Ramos (cell line): ENCODE data around the gene SYNE1.

Experiments used
- in situ Hi-C: fragments of 300-500 bp; cut with MboI; formaldehyde crosslinking; loops from one replicate; pipeline ENCODE4 v1.14.3; 2022; ENCODE audit warnings: low sequenced_read_pairs; ENCODE audit not compliant: unreplicated experiment

Gene SYNE1

DNA sequence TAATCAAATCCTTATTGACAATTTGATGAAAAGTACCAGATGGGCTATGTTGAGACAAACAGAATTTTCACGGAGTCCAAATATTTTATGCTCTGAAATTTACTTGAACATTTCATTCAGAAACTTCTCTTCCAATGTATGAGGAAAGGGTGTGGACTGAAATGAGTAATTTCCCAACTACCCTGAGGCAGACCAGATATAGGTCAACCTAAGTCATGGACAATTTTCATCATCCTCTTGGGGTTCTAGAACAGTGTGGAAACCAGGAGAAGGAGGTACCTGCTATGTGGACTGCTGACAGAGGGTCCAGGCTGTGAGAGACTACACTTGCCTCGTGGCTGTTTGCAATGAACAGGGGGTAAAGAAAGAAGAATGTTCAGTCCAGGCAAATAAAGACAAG lies 506.7 kb downstream of the SYNE1 start:
- in situ Hi-C loops, result no loop called here

DNA sequence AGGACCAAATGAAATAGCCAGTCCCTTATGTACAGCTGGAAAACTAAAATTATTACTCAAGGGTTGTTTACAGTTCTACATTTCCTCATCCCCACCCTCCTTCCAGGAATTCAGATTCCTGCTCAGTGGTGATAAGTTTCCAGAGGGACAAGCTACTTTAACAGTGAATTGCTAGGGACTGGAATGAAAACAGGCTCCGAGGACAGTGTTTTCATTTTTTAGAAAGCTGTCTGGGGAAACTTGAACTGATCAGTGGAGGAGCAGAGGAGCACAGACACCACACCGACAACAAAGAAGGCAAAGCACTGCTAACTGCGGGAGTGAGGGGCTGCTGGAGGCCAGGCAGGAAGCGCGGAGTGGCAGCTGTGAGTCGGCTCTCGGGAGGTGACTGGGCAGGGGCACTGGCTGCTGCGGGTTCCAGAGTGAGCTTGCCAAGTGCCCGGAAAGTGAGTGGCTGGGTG lies 507.4 kb downstream of the SYNE1 start:
- in situ Hi-C loops, result no loop called here

DNA sequence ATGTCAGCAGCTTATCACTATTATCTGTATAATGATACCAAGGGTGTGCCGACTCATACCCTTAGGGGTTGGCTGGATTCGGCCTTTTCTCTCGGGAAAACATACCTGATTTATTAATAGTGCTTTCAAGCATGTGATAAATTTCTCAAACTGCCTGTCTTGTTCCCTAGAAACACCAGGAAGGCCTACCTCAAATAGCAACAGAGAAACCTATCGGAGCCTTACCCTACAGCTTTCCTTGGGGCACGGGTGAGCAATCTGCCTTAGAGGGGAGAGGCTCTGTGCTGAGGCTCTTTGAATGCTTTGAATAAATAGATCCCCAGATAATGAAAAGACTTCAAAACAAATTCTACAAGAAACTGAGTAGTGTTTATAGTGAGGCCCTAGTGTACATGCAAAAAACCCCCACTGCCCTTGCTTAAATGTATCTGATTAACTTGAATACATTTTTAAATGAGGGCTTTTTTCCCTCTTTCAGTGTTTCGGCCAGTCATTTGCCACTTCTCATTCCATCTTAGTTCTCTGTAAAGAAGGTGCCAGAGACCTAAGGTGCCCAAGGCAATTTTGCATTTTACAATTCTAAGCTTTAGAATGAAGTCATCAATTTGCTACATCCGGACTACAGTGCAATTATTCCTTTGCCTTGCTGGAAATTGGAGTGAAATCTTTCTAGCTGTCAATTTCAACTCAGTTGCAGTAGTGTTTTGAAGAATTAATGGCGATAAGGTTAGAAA lies 509.6 kb downstream of the SYNE1 start:
- in situ Hi-C loops, result no loop called here

DNA sequence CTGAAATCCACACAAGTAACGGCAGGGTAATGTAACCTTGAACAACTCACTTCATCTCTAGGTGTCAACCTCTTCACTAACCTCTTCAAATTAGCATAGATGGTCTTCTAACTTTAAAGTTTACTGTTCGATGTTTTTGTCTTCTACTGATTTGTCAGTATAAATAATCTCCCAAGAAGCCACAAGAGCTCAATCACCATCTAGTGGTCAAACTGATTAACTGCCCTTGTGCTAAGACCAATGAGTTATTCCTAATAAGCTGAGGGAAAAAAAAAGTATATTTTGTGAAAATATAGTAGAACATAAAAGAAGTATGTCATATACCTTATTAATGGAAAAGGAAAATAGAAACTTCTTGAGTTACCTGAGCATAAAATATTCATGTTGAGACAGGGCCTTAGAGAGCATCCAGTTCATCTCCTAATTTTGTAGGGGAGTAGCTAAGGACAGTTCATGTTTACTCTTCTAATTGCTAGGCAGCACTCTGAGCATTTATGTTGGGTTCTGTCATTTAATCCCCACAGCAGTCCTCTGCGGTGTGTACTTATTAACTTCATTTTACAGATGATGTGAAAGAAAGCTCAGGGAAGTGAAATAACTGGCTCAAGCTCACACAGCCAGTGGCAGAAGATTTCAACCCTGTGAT lies 512.6 kb downstream of the SYNE1 start:
- in situ Hi-C loops, result no loop called here

DNA sequence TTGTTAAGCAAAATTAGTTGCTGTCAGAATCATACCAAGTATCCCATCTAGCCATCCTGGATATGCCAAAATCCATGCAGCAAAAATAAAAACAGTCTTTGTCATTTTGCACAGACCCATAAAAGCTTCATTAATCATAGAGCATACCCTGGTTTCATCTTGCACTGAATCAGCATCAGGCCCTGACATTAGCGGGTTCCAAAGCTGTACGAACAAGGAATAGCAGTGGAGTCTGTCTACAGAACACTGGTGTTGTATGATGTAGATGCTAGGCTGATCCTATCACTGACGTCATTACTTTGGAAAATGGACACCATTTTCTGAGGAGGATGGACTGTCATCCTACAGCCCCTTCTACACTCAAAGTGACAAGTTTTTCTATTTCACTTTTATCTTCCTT lies 514.1 kb downstream of the SYNE1 start:
- in situ Hi-C loops, result no loop called here

DNA sequence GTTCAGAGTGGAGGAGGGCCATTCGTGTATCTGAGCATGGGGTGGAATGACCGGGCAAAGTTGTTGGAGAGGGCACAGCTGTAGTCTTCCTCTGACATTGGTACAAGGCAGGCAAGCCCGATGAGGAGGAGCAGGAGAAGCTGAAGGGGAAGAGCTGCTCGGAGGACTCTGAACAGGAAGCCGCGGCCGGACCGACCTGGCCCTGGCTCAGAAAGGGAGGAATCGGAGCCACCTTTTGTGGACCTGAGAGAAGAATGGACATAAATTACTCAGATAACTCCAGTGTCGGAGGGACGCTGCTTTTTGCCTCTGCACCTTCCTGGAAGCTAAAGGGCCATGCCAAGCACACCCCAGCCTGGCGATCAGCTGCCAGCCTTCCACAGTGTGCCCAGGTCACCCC lies 514.7 kb downstream of the SYNE1 start:
- in situ Hi-C loops, result no loop called here

DNA sequence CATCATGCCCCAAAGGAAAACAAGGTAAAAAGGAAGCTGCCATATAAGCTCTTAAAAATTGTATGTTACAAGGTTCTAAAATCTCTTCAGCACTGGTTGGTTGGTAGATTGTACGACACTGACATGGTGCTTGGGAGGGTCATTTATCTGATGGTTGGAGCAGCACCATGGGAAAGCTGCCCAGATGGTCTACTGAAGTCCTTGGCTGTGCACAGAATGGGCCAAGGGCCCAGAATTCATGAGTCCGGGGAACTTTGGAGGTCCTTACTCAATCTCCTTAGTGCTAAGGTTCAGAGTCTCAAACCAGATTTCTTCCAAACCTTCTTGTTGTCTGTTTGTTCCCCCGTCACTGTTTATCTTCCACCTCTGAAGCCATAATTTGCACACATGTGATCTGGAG lies 515.3 kb downstream of the SYNE1 start:
- in situ Hi-C loops, result no loop called here

DNA sequence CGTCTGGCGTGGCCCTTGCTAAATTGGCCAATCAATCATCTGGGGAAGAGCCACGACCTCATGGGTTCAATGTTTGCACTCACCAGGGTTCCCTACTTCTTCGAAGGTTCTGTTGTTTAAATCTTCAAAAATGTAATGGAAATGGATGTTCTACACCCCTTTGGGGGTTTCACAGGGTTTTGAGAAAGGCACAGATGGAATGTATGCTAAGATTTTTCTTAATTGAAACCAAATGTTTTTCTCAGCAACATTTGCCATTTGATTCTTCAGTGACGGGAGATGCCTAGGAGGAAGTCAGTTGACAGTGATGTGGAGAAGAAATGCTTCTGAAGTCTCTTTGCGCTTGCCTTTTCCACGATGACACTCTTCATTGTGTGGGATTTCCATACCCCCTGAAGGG lies 517.3 kb downstream of the SYNE1 start:
- in situ Hi-C loops, result no loop called here

DNA sequence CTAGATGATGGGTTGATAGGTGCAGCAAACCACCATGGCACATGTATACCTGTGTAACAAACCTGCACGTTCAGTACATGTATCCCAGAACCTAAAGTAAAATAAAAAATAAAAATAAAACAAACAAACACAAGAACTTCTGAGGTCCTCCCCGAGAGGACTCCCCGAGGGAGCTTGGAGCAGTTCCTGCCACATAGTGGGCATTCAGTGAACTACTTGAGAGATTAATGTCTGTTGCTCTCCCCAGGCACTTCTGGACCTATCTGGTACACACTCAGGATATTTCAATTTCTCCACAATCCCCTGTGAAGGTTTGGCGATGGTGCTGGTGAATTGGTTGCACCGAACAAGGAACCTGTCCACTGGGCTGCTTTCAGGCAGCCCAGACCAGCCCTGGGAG lies 518.5 kb downstream of the SYNE1 start:
- in situ Hi-C loops, result no loop called here

DNA sequence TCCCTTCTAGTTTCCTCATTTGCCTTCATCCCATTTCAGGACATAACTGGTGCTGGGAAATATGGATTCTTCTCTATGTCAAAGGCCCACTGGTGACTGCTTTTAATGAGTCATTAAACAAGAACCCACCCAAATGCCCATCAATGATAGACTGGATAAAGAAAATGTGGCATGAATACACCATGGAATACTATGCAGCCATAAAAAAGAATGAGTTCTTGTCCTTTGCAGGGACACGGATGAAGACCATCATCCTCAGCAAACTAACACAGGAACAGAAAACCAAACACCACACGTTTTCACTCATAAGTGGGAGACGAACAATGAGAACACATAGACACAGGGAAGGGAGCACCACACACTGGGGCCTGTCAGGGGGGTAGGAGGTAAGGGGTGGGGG lies 518.9 kb downstream of the SYNE1 start:
- in situ Hi-C loops, result no loop called here

DNA sequence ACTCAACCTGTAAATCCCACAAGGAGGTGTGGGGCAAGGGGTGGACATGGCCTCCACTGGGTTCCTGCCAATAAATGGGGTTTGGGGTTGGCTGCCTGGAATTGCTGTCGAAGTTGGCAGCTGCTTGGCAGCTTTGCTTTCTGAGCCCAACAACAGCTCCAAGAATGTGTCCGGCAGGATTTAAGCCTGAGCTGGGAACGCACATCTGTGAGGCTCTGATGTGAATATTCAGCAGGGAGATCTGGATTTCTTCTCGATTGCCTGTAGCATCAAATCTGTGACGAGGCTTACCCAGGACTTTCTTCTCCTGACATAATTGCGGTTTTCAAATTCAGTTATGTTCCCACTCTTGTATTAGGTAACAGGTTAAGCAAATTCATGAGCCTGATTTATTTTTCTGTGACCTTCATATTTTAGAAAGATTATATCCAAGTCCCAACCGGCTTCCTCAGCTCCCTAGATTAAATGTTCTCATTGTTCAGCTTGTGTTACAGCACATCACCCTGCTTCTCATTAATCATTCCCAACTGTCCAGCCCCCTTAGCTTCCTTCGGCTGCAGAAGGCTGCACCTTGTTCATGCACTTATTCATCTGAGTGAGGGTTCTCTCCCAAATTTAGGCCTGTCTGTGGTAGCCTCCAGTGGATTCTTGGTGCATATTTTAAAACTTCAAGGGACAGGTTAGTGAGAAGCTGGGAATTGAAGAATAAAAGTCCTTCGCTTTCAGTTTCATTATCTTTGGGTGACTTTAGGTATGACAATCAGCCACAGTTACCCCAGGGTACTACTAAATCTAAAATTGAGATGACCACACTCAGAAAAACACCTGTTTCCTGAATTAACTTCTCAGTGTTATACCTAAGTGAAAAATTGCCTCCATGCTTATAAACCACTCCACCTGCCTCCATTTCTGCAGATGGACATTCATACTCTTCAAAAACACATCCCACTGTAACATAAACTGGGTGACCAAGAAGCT lies 519.7 kb downstream of the SYNE1 start:
- in situ Hi-C loops, result no loop called here

DNA sequence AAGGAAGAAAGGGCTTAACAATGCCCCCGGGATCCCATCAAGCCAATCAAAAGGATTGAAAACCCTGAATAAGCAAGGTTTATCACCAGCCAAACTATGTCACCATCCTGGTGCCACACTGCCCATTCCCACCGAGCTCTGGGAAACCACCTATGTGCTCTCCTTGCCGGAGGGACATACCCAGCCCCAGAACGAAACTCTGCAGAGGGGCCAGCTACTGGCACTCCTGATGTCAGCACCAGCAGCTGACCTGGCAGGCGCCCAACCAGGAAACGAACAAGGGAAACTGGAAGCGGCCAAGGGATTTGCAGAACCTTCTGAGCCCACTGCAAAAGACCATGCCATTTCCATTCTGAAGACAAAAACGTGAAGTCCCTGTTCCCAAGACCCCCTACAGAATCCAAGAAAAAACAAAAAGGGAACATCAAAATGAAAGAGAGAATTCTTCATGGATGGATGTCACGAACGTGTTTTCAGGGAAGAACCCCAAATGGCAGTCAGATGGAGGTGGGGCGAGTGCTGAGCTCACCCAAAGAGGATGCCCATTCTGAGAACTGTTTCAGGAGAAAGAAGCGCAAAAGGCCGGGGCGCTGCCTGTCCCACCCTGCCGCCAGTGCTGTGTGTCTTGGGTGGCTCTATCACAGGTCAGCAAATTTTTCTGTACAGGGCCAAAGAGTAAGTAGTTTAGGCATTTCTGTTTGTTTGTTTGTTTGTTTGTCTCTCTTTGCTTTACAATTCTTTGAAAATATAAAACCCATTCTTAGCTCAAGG lies 524.5 kb downstream of the SYNE1 start:
- in situ Hi-C loops, result no loop called here

DNA sequence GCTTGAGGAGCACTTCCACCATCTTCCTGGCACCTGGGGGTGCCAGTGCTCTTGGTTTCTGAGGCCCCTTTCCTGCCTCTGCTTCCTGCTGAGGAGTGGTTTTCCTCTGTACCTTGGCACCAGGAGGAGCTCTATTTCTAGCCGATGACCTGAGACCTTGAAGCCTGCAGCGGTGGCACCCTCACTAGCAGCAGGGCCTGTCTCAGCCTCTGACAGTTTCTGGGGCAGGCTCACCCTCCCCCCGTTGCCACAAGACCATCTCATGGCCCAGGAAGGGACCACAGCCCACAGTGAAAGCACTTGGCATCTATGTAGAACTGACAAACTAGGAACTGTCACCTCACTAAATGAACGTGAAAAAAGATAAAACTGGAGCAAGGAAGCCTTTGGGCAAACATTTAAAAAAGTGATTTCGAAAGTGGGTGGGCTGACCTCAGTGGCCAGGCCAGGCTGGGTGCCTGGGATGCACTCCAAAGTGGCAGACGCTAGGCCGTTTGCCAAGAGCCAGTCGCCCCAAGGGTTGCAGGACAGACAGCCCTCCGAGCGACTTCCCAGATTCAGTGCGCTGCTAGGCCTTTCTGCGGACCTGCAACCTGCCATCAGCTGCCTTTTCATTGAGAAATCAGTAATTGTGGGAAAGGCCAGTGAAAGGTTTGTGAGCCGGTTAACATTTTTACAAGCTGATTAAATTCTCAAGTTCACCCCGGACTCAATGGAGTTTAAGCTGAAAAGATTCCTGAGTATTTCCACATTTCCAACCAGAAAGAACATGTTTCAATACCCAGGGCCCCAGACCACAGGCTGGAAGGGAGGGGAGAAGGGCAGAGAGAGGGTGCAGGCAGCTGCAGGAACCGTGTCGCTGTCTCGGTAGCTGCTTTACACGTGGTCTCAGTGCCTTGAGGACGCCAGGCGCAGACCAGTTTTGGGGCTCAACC lies 526.0 kb downstream of the SYNE1 start:
- in situ Hi-C loops, result no loop called here

DNA sequence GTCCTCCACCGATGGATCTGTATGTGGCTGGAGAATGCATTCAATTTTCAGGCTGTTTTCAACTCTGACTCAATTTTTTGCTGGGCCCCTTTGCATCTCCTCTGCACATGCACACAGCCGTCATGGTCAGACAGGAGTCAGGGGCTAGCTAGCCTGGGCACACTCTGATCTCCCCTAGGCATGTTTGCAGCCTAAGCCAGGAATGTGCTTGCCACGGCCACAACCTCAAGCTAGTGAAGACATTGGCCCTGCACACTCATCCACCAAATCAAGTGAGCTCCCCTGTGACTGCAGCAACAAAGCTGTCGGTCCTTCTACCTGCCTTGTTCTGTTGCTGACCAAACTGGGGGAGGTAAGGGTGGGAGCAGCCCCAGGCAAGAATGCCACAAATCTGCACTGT lies 529.2 kb downstream of the SYNE1 start:
- in situ Hi-C loops, result no loop called here

DNA sequence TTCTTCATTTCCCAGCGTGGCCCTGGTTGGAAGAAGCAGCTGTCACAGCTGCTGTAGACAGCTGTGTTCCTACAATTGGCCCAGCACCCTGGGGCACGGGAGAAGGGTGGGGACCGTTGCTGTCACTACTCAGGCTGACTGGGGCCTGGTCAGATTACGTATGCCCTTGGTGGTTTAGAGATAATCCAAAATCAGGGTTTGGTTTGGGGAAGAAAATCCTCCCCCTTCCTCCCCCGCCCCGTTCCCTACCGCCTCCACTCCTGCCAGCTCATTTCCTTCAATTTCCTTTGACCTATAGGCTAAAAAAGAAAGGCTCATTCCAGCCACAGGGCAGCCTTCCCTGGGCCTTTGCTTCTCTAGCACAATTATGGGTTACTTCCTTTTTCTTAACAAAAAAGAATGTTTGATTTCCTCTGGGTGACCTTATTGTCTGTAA lies 537.0 kb downstream of the SYNE1 start:
- in situ Hi-C loops, result no loop called here

DNA sequence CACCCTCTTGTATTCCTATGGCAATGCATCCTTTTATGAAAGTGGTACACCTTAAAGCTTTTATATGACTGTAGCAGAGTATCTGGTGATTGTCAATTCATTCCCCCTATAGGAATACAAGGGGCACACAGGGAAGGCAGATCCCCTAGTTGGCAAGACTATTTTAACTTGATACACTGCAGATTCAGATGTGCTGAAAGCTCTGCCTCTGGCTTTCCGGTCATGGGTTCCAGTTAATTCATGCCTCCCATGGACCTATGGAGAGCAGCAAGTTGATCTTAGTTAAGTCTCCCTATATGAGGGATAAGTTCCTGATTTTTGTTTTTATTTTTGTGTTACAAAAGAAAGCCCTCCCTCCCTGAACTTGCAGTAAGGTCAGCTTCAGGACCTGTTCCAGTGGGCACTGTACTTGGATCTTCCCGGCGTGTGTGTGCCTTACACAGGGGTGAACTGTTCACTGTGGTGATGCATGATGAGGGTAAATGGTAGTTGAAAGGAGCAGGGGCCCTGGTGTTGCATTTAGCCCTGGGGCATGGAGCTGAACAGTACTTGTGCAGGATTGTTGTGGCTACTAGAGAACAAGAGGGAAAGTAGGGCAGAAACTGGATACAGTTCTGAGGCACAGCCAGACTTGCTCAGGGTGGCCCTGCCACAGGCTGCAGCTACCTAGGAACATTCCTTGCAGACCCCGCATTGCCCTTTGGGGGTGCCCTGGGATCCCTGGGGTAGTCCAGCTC lies 537.5 kb downstream of the SYNE1 start:
- in situ Hi-C loops, result no loop called here

DNA sequence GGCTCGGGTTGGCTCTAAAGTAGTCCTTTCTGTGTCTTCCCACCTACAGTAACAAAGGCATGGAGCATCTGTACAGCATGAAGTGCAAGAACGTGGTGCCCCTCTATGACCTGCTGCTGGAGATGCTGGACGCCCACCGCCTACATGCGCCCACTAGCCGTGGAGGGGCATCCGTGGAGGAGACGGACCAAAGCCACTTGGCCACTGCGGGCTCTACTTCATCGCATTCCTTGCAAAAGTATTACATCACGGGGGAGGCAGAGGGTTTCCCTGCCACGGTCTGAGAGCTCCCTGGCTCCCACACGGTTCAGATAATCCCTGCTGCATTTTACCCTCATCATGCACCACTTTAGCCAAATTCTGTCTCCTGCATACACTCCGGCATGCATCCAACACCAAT lies 538.5 kb downstream of the SYNE1 start:
- in situ Hi-C loops, result no loop called here

DNA sequence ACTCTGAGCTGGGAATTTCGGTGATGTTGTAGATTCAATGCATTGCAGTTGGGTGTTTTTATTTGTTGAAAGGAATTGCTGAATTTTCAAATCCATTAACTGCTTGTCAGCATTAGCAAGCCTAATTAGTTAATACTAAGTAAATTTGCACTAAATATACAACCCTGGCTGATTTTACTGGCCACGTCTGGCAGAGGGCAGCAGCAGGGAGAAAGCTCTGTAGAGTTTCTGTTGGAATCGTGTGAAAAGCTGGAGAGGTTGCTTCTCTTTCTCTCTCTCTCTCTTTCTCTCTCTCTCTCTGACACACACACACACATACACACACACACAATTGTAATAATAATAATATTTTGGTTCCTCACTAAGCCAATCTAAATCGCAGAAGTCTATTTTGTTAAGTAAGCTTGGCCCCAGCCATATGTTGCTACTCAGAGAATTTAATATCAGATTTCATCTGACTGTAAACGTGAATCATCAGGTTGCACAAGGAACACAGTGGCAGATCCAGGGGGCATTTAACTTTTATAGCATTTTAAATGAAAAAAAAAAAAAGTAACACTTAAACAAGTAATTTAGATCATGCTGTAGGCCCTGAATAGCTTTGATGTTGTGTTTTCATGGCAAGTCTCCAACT lies 540.2 kb downstream of the SYNE1 start:
- in situ Hi-C loops, result no loop called here
